Measurements from ENCODE around the gene C2CD4A.

The C2CD4A gene

DNA sequence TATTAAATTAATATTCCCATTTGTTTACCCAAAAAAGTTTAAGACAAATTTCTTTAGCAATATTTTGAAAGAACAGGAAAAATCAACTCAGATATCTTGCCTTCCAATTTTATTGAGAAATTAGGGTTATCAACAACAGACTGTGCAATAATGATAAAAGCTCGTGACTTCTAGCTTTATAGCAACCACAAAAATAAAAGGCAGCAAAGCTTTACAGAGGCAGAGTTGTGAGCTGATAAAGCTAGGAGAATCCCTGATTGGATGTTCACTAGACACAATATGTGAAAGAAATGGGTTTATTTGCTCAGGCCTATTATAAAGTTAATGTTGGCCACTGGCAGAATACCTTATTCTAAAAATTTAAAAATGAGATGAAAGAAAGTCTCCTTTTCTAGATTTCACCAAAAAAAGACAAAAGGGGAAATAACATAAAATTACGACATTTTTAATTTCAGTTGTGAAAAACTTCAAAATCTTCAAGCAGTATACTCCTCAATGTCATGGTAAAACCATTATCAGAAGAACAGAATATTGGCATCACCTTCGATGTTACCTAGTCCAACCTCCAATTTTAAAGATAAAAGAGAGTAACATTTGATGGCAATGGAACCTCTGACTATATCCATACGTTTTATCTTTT, 9.3 kb upstream of the C2CD4A start:
- no peaks in the 10 kb centered on the region for H3K4me1 ChIP-seq
- H3K9ac ChIP-seq = no peak overlapping the region
- peaks cover 4% of the 10 kb centered on the region for H3K79me2 ChIP-seq
- H3K4me2 ChIP-seq (ENCODE audit: low read length) = no peak overlapping the region
- no peak overlapping the region for H3K4me3 ChIP-seq (ENCODE audit: low read depth, low read length)
- no peak overlapping the region for H3K27ac ChIP-seq
- no peaks in the 10 kb centered on the region for H3K27me3 ChIP-seq (ENCODE audit: control insufficient read depth, insufficient read depth, low read length)
- no peak overlapping the region for H2AFZ ChIP-seq
- no peaks in the 10 kb centered on the region for H3K36me3 ChIP-seq (ENCODE audit: control insufficient read depth, insufficient read depth, low read length)
- no peaks in the 10 kb centered on the region for H3K9me3 ChIP-seq (ENCODE audit: control insufficient read depth, low read length)
- TF ChIP-seq CTCF (IDR thresholded peaks at IDR 0.05) = no peak

- Histone ChIP-seq H3K27me3 (ENCODE audit: control insufficient read depth, insufficient read depth, low read length) (no peaks in the 10 kb centered on the region), H3K27ac (no peak overlapping the region), H2AFZ (no peak overlapping the region), H3K79me2 (peaks cover 4% of the 10 kb centered on the region), H3K36me3 (ENCODE audit: control insufficient read depth, insufficient read depth, low read length) (no peaks in the 10 kb centered on the region), H3K9ac (no peak overlapping the region), H3K4me1 (no peaks in the 10 kb centered on the region), H3K9me3 (ENCODE audit: control insufficient read depth, low read length) (no peaks in the 10 kb centered on the region), H3K4me2 (ENCODE audit: low read length) (no peak overlapping the region), H3K4me3 (ENCODE audit: low read depth, low read length) (no peak overlapping the region)
- no peak for TF ChIP-seq CTCF (IDR thresholded peaks at IDR 0.05)
Observed at GRCh38 chr15:62058327-62059028, 8.3 kb upstream of the C2CD4A start.

GRCh38 chr15:62059108-62059815, 7.5 kb upstream of the C2CD4A start:
- peak overlapping the region; percentile 69 for H3K27ac ChIP-seq
- peaks cover 4% of the 10 kb centered on the region for H3K79me2 ChIP-seq
- peak overlapping the region; percentile 66 for H3K4me2 ChIP-seq (ENCODE audit: low read length)
- no peaks in the 10 kb centered on the region for H3K9me3 ChIP-seq (ENCODE audit: control insufficient read depth, low read length)
- peak overlapping the region; percentile 72 for H3K4me3 ChIP-seq (ENCODE audit: low read depth, low read length)
- peak overlapping the region; percentile 88 for H2AFZ ChIP-seq
- no peaks in the 10 kb centered on the region for H3K4me1 ChIP-seq
- H3K9ac ChIP-seq = no peak overlapping the region
- no peak for TF ChIP-seq CTCF (IDR thresholded peaks at IDR 0.05)
- no peaks in the 10 kb centered on the region for H3K27me3 ChIP-seq (ENCODE audit: control insufficient read depth, insufficient read depth, low read length)
- H3K36me3 ChIP-seq (ENCODE audit: control insufficient read depth, insufficient read depth, low read length) = no peaks in the 10 kb centered on the region

DNA sequence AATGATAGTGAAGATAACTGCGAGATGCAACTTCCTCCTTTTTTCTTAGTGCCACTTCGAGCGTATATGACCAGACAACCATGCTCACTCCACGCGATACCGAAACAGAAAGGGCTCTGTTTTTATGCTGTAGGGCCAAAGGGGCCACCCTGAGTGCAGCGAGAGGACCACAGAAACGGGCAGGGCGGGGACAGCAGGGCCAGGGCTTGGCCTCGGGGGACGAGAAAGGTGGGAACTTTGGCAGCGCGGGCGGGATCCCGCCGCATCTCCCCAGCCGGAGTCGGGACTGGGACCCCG, 7.0 kb upstream of the C2CD4A start:
- no peaks in the 10 kb centered on the region for H3K4me1 ChIP-seq
- H3K27ac ChIP-seq = peak overlapping the region; percentile 69
- no peaks in the 10 kb centered on the region for H3K36me3 ChIP-seq (ENCODE audit: control insufficient read depth, insufficient read depth, low read length)
- H3K9ac ChIP-seq = no peak overlapping the region
- no peaks in the 10 kb centered on the region for H3K9me3 ChIP-seq (ENCODE audit: control insufficient read depth, low read length)
- H2AFZ ChIP-seq = peak overlapping the region; percentile 88
- H3K27me3 ChIP-seq (ENCODE audit: control insufficient read depth, insufficient read depth, low read length) = no peaks in the 10 kb centered on the region
- peak overlapping the region; percentile 66 for H3K4me2 ChIP-seq (ENCODE audit: low read length)
- H3K79me2 ChIP-seq = peaks cover 4% of the 10 kb centered on the region
- peak overlapping the region; percentile 72 for H3K4me3 ChIP-seq (ENCODE audit: low read depth, low read length)
- TF ChIP-seq CTCF (IDR thresholded peaks at IDR 0.05) = no peak

Measured in parathyroid adenoma (tissue), 2 donors.